Measurements from ENCODE around the gene ALDH7A1. TPM values are rescaled to one million over a fixed set of nuclear protein-coding genes. Genes with fewer than 3 reads are reported as not detected.
"Not testable (repeated sequence)": the region's sequence is repeated elsewhere in the genome, so short reads cannot be mapped to it uniquely, and the experiment has no call there.

ALDH7A1 gene
- total RNA-seq, 2 donors from 2014 or later, result 18.5 to 27.9 TPM

DNA sequence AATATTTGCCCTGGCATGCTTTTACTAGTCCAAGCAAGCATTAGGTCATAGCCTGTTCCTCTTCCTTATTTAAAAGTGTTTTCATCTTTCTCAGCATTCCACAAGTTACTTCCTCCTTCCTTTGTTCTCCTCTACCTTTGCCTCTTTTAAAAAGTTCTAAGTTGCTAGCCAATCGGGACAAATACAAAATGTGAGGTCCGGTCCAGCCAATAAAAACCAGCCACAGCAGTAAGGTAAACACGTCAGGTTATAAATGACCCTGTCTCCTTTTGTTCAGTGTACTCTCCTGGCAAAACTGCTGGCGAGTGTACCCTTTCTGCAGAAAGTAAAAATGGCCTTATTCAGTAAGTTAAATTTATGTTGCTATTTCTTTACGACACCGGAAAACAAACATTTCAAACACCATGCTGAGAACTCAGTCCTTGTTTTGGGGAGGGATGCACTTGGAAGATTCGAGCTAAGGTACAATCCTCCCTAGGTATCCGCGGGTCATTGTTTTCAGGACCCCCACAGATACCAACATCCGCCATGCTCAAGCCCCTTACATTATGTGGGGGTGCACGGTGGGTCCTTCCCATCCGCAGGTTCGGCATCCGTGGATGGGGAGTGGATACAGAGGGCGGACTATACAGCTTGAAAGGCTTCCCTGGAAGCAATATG lies 5.1 kb upstream of the ALDH7A1 start:
- DNase-seq (ENCODE audit: low spot score); intact Hi-C loops (cut with DNase I): not testable (repeated sequence)

GRCh38 chr5:126599499-126599898 lies 4.5 kb upstream of the ALDH7A1 start:
- intact Hi-C loops (cut with DNase I), result no loop called here

DNA sequence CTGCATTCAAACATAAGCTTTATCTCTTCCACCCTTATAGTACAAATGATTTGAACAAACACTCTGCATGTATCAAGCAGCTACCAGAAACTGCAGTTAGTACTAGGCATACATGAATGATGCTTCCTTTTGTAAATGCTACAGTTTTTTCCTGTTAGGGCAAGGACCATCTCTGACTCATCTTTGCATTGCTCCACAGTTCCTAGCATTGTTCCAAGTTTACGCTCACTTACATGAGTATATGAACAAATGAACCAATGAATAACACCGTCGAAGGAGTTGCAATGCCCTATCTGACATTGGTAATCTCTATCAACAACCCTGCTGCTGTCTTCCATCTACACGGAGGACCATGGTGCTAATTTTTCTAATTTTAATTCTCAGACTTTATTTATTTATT lies 2.1 kb upstream of the ALDH7A1 start:
- intact Hi-C loops (cut with DNase I), result no loop called here

More at GRCh38 chr5:126599499-126599898, 4.5 kb upstream of the ALDH7A1 start:
- no peak for DNase-seq (ENCODE audit: low spot score)

GRCh38 chr5:126595486-126596083 lies 566 bp upstream of the ALDH7A1 start:
- no peak for DNase-seq (ENCODE audit: low spot score)
- intact Hi-C loops (cut with DNase I), result no loop called here

More for the DNA sequence above, 2.1 kb upstream of the ALDH7A1 start:
- DNase-seq (ENCODE audit: low spot score), result no peak

- intact Hi-C loops (cut with DNase I), result no loop called here
These were observed 3.5 kb downstream of the ALDH7A1 start for GRCh38 chr5:126591549-126591948.

GRCh38 chr5:126589536-126590297 lies 5.3 kb downstream of the ALDH7A1 start:
- intact Hi-C loops (cut with DNase I), result no loop called here
- no peak for DNase-seq (ENCODE audit: low spot score)

More at GRCh38 chr5:126591549-126591948, 3.5 kb downstream of the ALDH7A1 start:
- no peak for DNase-seq (ENCODE audit: low spot score)

DNA sequence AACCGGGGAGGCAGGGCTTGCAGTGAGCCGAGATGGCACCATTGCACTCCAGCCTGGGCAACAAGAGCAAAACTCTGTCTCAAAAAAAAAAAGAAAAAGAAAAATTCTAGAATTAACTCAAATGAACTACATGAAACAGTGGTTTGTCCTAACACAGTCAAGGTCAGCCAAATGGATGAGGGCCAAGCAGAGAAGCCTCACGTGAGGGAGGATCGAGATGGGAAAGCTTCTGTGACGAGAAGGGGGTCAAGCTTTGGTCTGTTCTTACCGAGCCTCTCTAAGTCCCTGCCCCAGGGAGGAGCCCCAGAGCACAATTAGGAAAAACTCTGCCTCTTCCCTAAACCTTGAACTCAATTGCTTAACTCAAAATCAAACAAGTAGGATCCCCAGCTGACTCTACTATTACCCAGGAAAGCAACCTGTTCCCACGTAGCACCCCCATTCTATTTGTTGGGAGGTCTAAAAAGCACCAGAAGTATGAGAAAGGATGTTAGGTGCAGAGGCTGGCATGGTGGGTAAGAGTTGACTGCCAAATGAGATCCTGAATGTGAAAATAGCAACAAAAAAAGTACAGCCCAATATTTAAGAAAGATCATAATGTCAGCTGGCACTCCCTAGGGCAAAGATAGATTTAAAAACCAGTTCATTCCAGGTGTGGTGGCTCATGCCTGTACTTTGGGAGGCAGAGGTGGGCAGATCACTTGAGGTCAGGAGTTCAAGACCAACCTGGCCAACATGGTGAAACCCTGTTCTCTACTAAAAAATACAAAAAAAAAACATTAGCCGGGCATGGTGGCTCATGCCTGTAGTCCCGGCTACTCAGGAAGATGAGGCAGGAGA lies 7.2 kb downstream of the ALDH7A1 start:
- DNase-seq (ENCODE audit: low spot score), result no peak
- intact Hi-C loops (cut with DNase I), result no loop called here

GRCh38 chr5:126583761-126584160 lies 11.3 kb downstream of the ALDH7A1 start:
- DNase-seq (ENCODE audit: low spot score), result no peak
- intact Hi-C loops (cut with DNase I), result no loop called here

GRCh38 chr5:126579716-126580115 lies 15.3 kb downstream of the ALDH7A1 start:
- intact Hi-C loops (cut with DNase I), result no loop called here
- DNase-seq (ENCODE audit: low spot score), result no peak

- intact Hi-C loops (cut with DNase I), result no loop called here
- no peak for DNase-seq (ENCODE audit: low spot score)
These were observed 17.6 kb downstream of the ALDH7A1 start for GRCh38 chr5:126577415-126577814.

DNA sequence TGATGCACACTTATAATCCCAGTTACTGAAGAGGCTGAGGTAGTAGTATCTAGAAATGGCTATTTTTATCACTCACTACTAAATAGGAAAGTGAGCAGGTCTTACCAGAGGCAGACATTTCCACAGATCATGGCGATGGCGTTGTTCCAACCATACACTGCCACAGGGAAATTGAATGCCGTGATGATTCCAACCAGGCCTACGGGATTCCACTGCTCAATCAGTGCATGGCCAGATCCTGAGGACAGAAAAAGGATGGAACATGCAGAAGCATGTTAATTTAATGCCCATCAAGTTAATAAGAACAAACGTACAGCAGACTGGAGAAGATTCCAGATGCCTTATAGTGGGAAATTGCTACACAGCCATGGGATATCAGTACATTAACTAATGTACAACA lies 18.0 kb downstream of the ALDH7A1 start:
- DNase-seq (ENCODE audit: low spot score), result no peak
- intact Hi-C loops (cut with DNase I), result no loop called here

- DNase-seq (ENCODE audit: low spot score), result no peak
- intact Hi-C loops (cut with DNase I), result no loop called here
These were observed 19.4 kb downstream of the ALDH7A1 start for GRCh38 chr5:126575644-126576043.

DNA sequence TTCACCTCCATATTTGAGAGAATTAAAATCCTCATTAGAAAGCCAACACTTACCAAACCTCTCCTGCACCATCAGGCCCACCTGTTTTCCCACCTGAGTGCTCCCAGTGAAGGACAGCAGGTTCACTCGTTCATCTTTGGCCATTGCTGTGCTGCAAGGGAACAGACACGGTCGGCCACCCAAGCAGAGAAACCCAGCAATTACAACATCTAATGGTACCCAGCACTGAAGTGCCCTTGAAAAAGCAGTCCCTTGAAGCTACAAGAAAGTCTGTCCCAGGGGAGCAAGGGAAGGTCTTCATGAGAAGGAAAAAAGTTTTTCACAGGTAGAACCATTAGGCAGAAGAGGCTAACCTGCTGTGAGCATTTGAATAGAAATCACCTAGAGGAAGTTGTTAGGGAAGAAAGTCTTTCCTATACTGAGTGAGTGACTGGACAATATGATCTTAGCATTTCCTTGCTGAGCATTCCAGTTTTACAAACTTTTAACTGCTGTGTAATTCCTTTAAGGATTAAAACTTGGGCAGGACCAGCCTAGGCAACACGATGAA lies 26.7 kb downstream of the ALDH7A1 start:
- intact Hi-C loops (cut with DNase I), result no loop called here
- DNase-seq (ENCODE audit: low spot score), result no peak

- no peak for DNase-seq (ENCODE audit: low spot score)
- intact Hi-C loops (cut with DNase I), result no loop called here
These were observed 32.2 kb downstream of the ALDH7A1 start for GRCh38 chr5:126562823-126563222.

GRCh38 chr5:126561908-126562307 lies 33.1 kb downstream of the ALDH7A1 start:
- no peak for DNase-seq (ENCODE audit: low spot score)
- intact Hi-C loops (cut with DNase I), result no loop called here

DNA sequence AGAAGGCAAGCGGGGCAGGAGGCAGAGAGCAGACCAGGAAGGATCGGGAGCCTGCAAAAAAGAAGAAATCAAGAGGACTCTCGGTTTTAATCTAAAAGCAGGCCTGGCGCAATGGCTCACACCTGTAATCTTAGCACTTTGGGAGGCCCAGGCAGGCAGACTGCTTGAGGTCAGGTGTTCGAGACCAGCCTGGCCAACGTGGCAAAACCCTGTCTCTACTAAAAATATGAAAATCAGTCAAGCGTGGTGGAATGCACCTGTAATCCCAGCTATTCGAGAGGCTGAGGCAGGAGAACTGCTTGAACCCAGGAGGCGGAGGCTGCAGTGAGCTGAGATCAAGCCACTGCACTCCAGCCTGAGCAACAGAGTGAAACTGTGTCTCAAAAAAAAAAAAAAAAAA lies 39.9 kb downstream of the ALDH7A1 start:
- DNase-seq (ENCODE audit: low spot score); intact Hi-C loops (cut with DNase I): not testable (repeated sequence)

- intact Hi-C loops (cut with DNase I), result no loop called here
- DNase-seq (ENCODE audit: low spot score), result no peak
These were observed 42.4 kb downstream of the ALDH7A1 start for GRCh38 chr5:126552614-126553013.

DNA sequence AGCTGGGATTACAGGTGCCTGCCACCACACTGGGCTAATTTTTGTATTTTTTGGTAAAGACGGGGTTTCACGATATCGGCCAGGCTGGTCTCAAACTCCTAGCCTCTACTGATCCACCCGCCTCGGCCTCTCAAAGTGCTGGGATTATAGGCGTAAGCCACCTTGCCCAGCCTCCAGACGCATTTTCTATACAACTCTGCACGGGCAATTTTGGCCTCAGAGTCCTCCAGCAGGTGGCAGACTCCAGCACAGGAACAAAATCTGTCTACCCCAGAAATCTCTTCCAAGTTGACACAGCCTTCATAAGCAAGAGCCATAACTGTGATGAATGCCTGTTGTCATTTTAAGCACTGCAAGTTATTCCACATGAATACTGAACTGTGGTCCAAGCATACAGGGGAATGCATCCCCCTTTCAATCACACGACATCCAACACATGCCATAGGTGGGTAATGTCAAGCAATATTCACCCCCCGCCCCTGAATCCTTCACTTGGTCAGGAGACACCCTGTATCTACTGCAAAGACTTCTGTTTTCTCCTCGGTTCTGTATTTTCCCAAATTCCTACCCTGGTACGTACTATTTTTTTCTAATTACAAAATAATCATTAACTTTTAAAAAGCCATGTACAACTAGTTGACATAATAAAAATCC lies 50.8 kb downstream of the ALDH7A1 start:
- DNase-seq (ENCODE audit: low spot score), result no peak
- intact Hi-C loops (cut with DNase I), result no loop called here

DNA sequence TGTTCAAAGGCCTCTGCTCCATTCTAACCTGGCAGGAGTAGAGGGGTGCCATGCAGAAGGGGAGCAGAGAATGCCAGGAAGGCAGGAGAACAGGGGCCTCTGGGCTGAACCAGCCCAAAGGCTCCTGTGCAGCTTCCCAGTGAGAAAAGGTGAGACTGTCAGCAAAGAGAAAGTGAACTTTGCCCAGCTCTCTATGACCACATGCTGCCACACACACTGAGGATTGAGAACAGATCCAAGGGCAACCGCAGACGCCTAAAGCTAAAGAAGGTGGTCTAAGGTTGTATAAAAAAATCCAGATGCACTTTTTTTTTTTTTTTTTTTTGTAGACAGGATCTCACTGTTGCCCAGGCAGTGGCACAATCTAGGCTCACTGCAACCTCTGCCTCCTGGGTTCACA lies 51.4 kb downstream of the ALDH7A1 start:
- no peak for DNase-seq (ENCODE audit: low spot score)
- intact Hi-C loops (cut with DNase I), result no loop called here

Measured in posterior vena cava (tissue), 2 donors.